ENCODE results near the gene TPO.
"Not testable (repeated sequence)": the region's sequence is repeated elsewhere in the genome, so short reads cannot be mapped to it uniquely, and the experiment has no call there.

Gene TPO

DNA sequence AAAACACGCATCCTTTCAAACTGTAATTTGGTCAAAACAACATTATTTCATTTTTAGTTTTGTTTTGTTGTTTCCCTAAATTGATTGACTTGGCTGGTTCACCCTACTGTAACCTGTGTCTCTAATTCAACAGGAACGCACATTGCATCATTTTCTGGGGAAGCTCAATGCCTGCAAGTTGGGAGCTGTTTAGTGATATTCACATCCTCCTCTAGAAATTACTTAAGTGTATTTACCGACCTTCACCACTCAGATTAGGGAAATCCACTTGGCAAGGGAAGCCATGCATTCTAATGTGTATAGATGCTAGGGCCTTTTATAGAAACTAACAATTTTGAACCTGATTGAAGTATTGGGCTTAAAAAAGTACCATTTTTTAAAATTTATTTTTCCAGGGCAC lies 7.3 kb upstream of the TPO start:
- DNase-seq = no peak

DNA sequence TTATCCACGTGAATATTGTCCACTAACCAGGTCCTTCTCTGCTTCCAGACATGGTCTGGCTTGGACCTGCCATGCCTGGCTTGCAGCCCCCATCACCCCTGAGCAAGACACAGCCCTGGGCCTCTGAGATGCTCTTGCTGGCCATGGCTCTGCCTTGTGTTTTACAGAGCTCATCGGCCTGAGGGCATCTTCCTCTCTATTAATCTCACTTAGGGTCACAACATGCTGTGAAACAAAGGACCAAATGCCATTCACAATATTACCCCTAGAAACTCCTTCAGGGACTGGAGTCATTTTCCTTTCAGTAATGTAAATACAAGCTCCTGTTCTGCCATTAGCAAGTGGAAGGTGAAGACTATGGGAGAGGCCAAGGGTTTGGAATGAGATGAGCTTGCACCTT lies 6.8 kb upstream of the TPO start:
- DNase-seq = no peak

- no peak for DNase-seq
Measured at GRCh38 chr2:1407950-1408675, 5.2 kb upstream of the TPO start.

DNA sequence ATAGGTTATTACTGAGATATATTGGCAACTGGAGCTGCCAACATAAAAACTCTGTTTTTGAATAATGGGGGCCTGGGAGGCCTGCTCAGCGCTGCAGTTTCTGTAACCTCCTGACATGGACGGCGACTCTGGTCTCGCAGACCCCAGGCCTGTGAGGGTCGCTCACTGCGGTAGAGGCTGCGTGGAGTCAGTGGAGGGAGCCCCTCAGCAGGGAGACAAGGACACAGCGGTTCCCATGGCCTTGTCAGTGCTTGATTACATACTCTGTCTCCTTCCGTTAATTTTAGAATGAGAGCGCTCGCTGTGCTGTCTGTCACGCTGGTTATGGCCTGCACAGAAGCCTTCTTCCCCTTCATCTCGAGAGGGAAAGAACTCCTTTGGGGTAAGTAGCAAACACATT lies 858 bp downstream of the TPO start:
- DNase-seq = no peak

GRCh38 chr2:1414901-1415300 lies 1.6 kb downstream of the TPO start:
- DNase-seq = not testable (repeated sequence)

- DNase-seq = no peak
Measured at GRCh38 chr2:1415501-1415900, 2.2 kb downstream of the TPO start.

- no peak for DNase-seq
Measured at GRCh38 chr2:1418566-1418965, 5.3 kb downstream of the TPO start.

DNA sequence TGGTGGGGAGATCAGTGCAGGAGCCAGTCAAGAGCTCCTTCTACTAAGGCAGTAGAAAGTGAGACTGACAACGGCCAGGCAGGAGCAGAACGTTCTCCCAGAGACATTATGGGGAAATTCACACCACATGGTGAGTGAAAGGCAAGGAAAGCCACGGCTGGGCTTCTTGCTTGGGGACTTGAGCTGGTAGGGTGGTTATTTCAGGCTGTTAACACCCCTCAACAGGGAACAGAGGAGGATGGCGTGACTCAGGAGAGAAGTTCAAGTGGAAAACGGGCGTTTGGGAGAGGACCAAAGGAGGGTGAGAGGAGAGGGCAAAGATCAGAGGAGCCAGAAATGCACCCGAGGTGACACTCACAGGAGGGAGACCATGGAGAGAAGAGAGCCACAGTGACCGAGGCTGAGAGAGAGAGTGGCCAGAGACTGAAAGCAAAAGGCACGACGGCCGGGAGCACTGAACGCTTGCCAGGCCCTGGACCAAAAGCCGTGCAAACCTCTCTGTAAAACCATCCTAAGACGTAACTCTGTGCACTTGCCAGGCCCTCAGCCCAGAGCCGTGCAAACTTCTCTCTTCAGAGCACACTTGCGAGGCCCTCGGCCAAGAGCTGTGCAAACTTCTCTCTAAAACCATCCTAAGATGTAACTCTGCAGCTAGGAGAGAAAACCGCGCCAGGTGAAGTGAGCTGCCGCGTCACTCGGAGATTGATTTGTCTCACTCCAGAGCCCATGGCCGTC lies 7.7 kb downstream of the TPO start:
- DNase-seq = no peak

GRCh38 chr2:1421731-1422130 lies 8.5 kb downstream of the TPO start:
- no peak for DNase-seq

DNA sequence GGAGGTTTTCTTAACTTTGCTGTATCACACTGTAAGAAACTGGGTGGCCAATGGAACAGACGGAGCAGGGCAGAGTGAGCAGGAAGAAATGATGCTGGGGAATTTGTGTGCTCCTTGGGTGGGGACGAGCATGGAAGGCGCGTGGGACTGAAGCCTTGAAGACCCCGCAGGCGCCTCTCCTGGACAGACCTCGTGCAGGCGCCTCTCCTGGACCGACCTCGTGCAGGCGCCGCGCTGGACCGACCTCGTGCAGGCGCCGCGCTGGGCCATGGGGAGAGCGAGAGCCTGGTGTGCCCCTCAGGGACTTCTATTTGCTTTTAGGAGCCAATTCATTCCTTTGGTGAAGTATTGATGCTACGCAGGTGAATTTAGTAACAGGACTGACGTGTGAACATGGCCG lies 8.9 kb downstream of the TPO start:
- no peak for DNase-seq

DNA sequence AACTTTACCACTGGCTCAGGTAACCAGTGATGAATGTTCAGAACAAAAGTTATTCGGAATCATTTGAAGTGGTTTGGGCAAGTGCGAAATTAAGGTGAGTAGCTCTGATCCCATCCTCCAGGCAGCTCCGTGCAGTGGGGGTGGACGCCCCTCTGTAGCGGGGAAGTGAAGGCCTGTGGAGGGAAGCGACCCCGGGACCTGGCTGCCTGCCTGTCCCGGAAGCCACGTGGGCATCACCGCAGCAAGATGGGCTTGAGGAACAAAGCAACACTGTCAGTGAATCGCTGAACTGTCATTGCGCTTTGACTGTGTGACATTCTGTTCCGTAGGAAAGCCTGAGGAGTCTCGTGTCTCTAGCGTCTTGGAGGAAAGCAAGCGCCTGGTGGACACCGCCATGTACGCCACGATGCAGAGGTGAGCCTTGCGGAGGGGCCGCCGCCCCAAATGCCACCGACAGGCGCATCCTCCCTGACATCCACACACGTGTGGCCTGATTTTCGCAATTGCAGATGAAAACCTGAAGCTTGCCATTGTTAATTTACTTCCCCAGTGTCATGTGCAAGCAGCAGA lies 9.5 kb downstream of the TPO start:
- no peak for DNase-seq

- no peak for DNase-seq
Measured at GRCh38 chr2:1427086-1427485, 13.8 kb downstream of the TPO start.

GRCh38 chr2:1429895-1430294 lies 16.6 kb downstream of the TPO start:
- no peak for DNase-seq

GRCh38 chr2:1430491-1430890 lies 17.2 kb downstream of the TPO start:
- no peak for DNase-seq

GRCh38 chr2:1431886-1432400 lies 18.7 kb downstream of the TPO start:
- no peak for DNase-seq

DNA sequence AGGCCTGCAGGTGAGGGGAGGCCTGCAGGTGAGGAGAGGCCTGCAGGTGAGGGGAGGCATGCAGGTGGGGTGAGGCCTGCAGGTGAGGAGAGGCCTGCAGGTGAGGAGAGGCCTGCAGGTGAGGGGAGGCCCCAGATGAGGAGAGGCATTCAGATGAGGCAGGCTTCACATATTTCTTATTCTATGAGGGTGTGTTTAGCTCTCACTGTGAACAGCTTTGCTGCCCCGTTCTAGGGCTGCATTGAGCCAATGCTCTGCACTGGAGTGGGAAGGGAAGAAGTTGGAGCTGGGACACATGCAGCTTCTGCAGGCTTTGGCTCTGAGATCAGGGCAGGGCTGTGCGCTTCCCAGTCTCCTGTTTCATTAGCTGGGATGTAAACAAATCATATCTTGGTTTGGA lies 19.5 kb downstream of the TPO start:
- no peak for DNase-seq

- no peak for DNase-seq
Measured at GRCh38 chr2:1436369-1436768, 23.1 kb downstream of the TPO start.

DNA sequence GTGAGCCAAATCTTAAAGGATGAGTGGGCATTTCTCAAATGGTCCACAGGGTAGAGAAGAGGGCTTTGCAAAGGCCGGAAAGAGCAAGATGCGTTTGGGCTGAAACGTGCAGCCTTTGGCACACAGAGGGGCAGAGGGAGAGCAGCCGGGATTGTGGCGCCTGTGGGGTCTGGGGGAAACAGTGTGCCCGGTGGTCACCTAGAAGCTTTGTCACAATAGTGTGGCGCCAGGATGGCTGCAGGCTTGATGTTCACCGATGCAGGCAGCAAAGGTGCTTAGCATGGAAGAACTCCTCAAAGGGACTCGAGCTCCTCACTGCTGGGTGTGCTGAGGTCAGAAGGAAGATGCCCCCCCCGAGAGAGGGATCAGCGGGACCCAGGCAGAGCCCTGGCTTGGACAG lies 23.8 kb downstream of the TPO start:
- DNase-seq = no peak

- DNase-seq = no peak
Measured at GRCh38 chr2:1437537-1437936, 24.3 kb downstream of the TPO start.

DNA sequence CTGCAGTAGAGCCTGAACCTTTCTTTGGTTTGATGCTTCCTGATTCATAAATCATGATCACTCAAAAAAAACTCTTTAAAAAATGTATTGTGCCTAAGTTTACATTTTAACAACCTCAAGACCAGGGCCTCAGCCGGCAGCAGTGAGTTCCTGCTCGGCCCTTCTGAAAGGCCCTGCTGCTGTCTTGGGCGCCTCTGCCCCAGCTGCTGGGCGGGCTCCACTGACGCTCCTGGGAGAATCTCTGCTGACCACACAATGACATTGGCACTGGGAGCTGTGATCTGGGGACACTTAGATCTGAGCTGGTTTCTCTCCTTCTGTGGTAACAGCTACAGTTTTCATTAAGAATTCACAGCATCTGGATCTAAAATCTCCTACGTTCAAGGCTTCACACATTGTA lies 25.7 kb downstream of the TPO start:
- DNase-seq = no peak

- DNase-seq = no peak
Measured at GRCh38 chr2:1440581-1440980, 27.3 kb downstream of the TPO start.

GRCh38 chr2:1446301-1446700 lies 33.0 kb downstream of the TPO start:
- DNase-seq = no peak

DNA sequence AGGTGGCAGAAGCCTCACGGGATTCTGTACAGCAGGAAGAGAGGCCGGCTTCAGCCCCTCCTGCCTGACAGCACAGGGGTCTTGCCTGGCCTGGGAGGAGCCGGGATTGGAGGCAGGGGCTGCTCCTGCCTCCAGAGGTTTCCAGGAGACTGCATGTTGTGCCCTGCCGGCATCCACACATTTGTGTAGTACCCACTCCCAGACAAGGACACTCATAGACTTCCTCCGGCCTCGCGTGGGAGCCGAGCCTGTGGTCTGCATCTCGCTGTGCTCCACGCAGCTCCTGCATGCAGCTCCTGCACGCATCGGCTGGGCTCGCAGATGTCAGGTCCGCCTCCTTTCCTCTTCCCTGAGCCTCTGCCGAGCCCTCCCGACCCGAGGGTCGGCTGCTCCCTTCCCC lies 34.7 kb downstream of the TPO start:
- no peak for DNase-seq

DNA sequence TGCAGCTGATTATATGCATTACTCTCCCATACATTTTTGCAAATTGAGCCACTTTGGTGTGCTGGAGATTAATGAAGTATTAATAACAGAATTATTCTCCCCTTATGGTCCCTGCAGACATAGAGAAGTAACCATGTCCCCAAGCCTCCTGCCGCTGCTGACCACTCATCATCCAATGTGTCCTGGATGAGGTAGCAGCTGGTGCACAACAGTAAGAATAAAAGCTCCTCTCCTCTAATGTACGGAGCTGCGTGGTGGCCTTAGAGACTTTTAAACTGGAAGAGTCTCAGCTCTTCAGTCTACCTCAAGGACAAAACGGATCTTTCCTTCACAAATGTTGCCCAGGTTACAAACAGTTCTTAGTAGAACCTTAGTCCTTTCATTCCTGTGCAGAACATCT lies 37.7 kb downstream of the TPO start:
- no peak for DNase-seq

Measured in stimulated activated CD4-positive, alpha-beta T cell treated with anti-CD3 and anti-CD28 coated beads, Interleukin-15, amount 100 ng/mL, for 24 hours (primary cell).